ENCODE results near the gene DCTPP1. TPM values are rescaled to one million over a fixed set of nuclear protein-coding genes. Genes with fewer than 3 reads are reported as not detected.

DCTPP1 gene
- total and polyA plus RNA-seq, 9 of the 15 experiments (the other 6 are each of a cell fraction or from before 2014, with no cell fraction given), result 45.0 to 132 (median 80.6) TPM

DNA sequence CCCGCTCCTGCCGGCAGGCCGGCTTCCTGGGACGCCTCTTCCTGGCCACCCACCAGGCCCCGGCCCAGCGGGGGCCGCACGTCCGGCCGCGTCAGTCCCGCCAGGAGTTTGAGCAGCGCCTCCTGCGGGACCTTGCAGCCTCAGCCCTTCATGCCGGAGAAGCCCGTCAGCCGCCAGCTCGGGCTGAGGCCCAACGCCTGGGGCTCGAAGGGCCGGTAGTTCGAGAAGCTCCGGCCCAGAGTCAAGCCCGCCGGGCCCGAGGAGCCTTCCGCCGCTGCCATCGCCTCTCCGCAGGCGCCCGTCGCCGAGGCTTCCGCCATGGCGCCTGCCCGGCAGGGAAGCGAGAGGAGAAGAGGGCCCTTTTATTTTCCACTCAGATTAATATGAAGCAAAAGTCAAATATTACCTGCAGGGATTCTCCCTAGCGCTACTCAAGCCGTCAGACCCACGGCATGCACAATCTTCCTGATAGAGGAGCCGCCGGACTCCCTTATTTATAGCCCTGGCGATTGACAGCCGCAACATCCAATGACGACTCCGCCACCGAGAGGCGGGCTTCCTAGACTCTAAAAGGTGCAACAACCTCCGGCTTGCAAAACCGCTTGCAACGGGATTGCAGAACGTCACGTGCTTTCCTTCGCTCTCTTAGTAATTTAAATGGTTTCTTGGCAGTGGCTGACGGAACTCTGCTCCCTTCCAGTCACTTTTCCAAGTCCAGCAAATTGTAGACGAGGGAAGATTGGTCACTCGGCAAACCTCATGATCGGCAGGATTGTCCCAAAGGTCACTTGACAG is 15.8 kb upstream of the DCTPP1 start, which contains the start of gene SEPHS2 (continued):
- TF ChIP-seq, protein P1, sequence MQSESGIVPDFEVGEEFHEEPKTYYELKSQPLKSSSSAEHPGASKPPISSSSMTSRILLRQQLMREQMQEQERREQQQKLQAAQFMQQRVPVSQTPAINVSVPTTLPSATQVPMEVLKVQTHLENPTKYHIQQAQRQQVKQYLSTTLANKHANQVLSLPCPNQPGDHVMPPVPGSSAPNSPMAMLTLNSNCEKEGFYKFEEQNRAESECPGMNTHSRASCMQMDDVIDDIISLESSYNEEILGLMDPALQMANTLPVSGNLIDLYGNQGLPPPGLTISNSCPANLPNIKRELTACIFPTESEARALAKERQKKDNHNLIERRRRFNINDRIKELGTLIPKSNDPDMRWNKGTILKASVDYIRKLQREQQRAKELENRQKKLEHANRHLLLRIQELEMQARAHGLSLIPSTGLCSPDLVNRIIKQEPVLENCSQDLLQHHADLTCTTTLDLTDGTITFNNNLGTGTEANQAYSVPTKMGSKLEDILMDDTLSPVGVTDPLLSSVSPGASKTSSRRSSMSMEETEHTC (IDR thresholded peaks at IDR 0.05), result 0 out of 2 replicates have a peak, but pooled peaks have one; percentile 33
- TF ChIP-seq, protein P2, sequence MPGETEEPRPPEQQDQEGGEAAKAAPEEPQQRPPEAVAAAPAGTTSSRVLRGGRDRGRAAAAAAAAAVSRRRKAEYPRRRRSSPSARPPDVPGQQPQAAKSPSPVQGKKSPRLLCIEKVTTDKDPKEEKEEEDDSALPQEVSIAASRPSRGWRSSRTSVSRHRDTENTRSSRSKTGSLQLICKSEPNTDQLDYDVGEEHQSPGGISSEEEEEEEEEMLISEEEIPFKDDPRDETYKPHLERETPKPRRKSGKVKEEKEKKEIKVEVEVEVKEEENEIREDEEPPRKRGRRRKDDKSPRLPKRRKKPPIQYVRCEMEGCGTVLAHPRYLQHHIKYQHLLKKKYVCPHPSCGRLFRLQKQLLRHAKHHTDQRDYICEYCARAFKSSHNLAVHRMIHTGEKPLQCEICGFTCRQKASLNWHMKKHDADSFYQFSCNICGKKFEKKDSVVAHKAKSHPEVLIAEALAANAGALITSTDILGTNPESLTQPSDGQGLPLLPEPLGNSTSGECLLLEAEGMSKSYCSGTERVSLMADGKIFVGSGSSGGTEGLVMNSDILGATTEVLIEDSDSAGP (CRISPR knock-in tag; IDR thresholded peaks at IDR 0.05), result peak; percentile 70; the same call in 1 of the 2 replicates
- TF ChIP-seq POLR2A (conservative IDR thresholded peaks at IDR 0.05) (peak; percentile 98), PRPF4 (IDR thresholded peaks at IDR 0.05; ENCODE audit: insufficient read depth, low read depth, low read length, poor library complexity, severe bottlenecking) (peak; percentile 87), ZNF197 (CRISPR knock-in tag; IDR thresholded peaks at IDR 0.05; ENCODE audit: low read depth) (peak; percentile 91; the same call in 1 of the 2 replicates), LEF1 (IDR thresholded peaks at IDR 0.05) (peak; percentile 70; the same call in 1 of the 2 replicates), TFAM (CRISPR knock-in tag; conservative IDR thresholded peaks at IDR 0.05) (no peak), NBN (IDR thresholded peaks at IDR 0.05; ENCODE audit: low read depth) (peak; percentile 44; the same call in 1 of the 2 replicates), MTF1 (CRISPR knock-in tag; IDR thresholded peaks at IDR 0.05; ENCODE audit: borderline replicate concordance) (no peak), IFI16 (CRISPR knock-in tag; IDR thresholded peaks at IDR 0.05) (no peak), NFIC (IDR thresholded peaks at IDR 0.05) (no peak)
- TF ChIP-seq, protein P3, sequence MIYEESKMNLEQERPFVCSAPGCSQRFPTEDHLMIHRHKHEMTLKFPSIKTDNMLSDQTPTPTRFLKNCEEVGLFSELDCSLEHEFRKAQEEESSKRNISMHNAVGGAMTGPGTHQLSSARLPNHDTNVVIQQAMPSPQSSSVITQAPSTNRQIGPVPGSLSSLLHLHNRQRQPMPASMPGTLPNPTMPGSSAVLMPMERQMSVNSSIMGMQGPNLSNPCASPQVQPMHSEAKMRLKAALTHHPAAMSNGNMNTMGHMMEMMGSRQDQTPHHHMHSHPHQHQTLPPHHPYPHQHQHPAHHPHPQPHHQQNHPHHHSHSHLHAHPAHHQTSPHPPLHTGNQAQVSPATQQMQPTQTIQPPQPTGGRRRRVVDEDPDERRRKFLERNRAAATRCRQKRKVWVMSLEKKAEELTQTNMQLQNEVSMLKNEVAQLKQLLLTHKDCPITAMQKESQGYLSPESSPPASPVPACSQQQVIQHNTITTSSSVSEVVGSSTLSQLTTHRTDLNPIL (CRISPR knock-in tag; IDR thresholded peaks at IDR 0.05), result 0 out of 2 replicates have a peak, but pooled peaks have one; percentile 21
- TF ChIP-seq, protein P4, sequence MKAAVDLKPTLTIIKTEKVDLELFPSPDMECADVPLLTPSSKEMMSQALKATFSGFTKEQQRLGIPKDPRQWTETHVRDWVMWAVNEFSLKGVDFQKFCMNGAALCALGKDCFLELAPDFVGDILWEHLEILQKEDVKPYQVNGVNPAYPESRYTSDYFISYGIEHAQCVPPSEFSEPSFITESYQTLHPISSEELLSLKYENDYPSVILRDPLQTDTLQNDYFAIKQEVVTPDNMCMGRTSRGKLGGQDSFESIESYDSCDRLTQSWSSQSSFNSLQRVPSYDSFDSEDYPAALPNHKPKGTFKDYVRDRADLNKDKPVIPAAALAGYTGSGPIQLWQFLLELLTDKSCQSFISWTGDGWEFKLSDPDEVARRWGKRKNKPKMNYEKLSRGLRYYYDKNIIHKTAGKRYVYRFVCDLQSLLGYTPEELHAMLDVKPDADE (conservative IDR thresholded peaks at IDR 0.05; ENCODE audit: control insufficient read depth, low read depth, low read length), result peak; percentile 76
- TF ChIP-seq, protein P5, sequence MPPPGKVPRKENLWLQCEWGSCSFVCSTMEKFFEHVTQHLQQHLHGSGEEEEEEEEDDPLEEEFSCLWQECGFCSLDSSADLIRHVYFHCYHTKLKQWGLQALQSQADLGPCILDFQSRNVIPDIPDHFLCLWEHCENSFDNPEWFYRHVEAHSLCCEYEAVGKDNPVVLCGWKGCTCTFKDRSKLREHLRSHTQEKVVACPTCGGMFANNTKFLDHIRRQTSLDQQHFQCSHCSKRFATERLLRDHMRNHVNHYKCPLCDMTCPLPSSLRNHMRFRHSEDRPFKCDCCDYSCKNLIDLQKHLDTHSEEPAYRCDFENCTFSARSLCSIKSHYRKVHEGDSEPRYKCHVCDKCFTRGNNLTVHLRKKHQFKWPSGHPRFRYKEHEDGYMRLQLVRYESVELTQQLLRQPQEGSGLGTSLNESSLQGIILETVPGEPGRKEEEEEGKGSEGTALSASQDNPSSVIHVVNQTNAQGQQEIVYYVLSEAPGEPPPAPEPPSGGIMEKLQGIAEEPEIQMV (tag; conservative IDR thresholded peaks at IDR 0.05; ENCODE audit: low read depth), result no peak
- TF ChIP-seq, protein P6, sequence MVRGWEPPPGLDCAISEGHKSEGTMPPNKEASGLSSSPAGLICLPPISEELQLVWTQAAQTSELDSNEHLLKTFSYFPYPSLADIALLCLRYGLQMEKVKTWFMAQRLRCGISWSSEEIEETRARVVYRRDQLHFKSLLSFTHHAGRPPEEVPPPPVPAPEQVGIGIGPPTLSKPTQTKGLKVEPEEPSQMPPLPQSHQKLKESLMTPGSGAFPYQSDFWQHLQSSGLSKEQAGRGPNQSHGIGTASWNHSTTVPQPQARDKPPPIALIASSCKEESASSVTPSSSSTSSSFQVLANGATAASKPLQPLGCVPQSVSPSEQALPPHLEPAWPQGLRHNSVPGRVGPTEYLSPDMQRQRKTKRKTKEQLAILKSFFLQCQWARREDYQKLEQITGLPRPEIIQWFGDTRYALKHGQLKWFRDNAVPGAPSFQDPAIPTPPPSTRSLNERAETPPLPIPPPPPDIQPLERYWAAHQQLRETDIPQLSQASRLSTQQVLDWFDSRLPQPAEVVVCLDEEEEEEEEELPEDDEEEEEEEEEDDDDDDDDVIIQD (CRISPR knock-in tag; IDR thresholded peaks at IDR 0.05), result no peak
- TF ChIP-seq, protein P7, sequence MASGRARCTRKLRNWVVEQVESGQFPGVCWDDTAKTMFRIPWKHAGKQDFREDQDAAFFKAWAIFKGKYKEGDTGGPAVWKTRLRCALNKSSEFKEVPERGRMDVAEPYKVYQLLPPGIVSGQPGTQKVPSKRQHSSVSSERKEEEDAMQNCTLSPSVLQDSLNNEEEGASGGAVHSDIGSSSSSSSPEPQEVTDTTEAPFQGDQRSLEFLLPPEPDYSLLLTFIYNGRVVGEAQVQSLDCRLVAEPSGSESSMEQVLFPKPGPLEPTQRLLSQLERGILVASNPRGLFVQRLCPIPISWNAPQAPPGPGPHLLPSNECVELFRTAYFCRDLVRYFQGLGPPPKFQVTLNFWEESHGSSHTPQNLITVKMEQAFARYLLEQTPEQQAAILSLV (tag; IDR thresholded peaks at IDR 0.05), result 0 out of 2 replicates have a peak, but pooled peaks have one; percentile 48

All from K562 (cell line).